GM13976 (cell line): ENCODE data around the gene PACSIN1.

Experiments used
- DNase-seq: peaks from one replicate; pipeline ENCODE4 v3.0.0; 2012; ENCODE audit warnings: low spot score
- in situ Hi-C: fragments of 300-500 bp; cut with MboI; formaldehyde crosslinking; loops from one replicate; pipeline ENCODE4 v1.12.0; 2022; ENCODE audit warnings: low sequenced_read_pairs, mixed read lengths, inconsistent platforms; ENCODE audit not compliant: unreplicated experiment
- TF ChIP-seq, protein P1 (sequence below): IDR thresholded peaks from 2 replicates; pipeline ENCODE4 v1.5.1; 2012; ENCODE audit warnings: borderline replicate concordance, mild to moderate bottlenecking; ENCODE audit not compliant: insufficient read depth; ENCODE audit errors: extremely low read depth, missing control alignments, control extremely low read depth

Gene PACSIN1

DNA sequence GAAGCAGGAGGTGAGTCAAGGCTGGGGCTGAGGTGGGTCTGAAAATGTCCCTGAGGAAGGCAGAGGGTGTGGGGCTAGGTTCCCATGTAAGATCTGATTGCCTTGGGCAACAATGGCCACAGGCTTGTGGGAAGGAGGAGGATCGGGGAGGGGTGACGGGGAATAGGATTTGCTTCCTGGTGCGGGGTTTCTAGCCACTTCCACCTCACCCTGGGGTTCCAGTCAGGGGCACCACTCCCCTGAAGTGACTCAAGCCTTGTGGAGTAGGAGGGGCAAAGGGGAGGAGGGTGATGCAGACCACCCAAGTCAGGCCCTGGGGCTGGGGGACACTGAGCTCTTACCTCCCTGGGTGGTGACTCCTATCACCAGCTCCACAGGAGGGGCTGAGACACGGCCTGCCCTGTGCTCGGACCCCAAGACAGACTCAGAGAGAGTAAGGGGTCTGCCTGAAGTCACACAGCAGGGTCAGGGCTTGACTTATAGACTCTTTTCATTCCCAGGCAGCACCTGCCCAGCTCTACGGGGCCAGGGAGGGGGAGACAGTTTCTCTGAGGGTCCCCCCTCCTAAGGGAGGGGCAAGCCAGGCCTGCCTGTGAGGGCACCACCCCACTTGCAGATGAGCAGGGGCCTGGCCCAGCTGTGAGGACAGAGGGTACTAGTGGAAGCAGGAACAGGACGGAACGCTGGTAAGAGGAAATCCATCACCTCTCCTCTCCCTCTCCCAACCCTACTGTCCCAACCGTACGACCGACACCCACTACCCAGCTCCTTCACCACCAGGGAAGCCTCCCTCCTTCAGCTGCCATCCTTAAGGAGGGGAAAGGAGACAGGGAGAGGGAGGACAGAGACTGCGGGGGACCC, 102.7 kb downstream of the PACSIN1 start:
- no peak for DNase-seq
- TF ChIP-seq, protein P1, sequence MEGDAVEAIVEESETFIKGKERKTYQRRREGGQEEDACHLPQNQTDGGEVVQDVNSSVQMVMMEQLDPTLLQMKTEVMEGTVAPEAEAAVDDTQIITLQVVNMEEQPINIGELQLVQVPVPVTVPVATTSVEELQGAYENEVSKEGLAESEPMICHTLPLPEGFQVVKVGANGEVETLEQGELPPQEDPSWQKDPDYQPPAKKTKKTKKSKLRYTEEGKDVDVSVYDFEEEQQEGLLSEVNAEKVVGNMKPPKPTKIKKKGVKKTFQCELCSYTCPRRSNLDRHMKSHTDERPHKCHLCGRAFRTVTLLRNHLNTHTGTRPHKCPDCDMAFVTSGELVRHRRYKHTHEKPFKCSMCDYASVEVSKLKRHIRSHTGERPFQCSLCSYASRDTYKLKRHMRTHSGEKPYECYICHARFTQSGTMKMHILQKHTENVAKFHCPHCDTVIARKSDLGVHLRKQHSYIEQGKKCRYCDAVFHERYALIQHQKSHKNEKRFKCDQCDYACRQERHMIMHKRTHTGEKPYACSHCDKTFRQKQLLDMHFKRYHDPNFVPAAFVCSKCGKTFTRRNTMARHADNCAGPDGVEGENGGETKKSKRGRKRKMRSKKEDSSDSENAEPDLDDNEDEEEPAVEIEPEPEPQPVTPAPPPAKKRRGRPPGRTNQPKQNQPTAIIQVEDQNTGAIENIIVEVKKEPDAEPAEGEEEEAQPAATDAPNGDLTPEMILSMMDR, result no peak
- in situ Hi-C loops, result no loop called here

DNA sequence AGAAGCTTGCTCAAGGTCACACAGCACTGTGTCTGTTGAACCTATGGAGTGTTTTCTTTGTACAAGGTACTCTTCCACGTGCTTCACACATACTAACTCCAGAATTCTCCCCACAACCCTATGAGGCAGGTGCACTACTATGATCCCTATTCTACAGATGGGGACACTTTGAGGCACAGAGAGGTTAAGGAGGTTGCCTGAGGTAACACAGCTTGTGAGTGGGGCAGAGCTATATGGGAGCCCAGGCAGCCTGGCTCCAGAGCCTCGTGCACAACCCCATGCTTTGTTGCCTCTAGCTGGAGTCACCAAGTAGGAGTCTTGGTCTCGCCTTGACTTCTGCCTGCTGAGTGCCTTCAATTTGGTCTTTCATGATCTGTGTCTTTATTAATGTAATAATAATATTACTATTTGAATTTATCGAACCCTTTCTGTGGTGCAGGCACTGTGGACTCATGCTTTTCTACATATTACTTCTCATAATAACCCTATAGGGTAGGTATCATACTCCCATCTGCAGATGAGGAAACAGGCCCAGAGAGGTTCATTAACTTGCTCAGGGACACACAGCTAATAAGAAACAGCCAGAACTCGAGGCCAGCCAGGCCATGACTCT, 103.6 kb downstream of the PACSIN1 start:
- in situ Hi-C loops, result no loop called here

DNA sequence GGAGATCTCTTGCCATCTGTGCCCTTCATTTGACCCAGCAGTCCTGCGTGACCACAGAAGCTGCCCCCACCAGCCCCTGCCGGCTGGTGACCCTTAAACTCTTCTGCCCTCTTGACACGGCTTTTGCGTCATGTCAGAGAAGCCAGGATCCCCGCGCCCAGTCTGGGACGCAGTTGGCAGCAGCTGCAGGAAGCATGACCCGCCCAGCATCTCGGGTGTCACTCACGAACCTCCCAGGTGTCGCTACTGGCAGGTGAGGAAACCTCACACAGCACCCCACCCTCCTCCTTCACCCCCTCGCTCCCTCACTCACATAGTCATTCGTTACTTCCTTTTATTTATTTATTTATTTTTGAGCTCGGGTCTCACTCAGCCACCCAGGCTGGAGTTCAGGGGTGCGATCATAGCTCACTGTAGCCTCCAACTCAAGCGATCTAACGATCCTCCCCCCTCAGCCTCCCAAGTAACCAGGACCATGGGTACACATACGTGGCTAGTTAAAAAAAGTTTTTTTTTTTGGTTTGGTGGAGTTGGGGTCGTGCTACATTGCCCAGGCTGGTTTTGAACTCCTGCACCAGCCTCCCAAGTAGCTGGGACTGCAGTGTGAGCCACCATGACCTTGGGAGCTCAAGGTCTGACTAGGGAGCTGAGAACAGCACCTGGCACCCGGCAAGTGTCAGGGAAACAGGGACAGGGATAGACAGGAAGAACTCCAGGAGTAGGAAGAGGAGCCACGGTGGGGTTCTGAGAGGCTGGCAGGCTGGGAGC, 104.4 kb downstream of the PACSIN1 start:
- no peak for DNase-seq
- TF ChIP-seq, protein P1, result no peak
- in situ Hi-C loops, result no loop called here

More for the DNA sequence above, 103.6 kb downstream of the PACSIN1 start:
- DNase-seq, result no peak
- TF ChIP-seq, protein P1, result no peak

DNA sequence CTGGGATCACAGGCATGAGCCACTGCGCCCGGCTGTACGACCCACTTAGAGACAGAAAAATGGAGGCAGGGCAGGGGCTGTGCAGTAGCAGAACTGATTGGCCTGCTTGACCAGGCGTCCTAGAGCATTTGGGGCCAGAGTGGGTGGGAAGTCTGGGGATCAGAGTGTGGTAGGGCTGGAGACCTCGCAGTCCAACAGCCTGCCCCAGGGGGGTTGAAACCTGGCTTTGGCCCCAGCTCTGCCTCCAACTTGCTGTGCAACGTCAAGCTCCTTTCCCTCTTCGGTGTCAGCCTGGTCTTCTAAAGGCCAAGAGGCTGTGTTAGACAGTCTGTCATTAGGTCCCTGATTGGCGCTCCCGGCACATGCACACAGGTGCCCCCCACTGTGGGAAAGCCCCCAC, 105.5 kb downstream of the PACSIN1 start:
- DNase-seq, result no peak
- in situ Hi-C loops, result no loop called here
- TF ChIP-seq, protein P1, result no peak

DNA sequence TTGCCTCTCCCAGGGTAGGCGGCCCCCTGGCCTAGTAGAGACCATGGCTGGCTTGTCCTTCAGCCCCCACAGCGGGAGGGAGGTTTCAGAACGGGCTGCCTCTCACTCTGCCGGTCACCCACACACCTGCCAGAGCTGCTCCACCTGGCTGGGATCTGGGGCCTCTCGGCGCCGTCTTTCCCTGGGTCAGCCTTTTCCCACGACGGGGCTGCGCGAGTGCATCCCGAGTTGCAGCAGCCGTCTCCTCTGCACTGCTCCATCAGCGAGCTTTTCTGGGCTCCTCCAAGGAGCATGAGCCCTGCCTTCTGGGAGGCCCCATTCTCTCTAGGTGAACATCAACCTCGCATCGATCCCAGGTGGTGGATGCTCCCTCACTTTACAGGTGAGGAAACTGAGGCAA, 106.1 kb downstream of the PACSIN1 start:
- in situ Hi-C loops, result no loop called here
- TF ChIP-seq, protein P1, result no peak
- DNase-seq, result no peak

DNA sequence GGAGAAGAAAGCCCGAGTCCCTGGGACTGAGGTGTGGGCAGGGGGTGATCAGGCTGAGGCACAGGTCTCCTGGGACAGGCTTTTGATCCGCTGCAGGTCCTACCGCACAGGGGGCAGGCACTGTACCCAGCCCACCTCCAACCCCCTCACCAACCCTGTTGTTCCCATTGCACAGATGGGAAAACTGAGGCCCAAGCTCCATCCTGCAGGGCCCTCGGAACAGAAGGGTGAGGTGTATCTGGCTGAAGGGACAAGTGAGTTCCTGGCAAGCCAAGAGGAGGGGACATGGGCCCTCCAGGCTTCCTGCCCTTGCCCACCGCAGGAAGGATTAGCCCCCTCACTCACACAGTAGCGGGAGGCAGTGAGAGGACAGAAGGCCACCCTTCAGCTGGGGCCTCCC, 106.7 kb downstream of the PACSIN1 start:
- in situ Hi-C loops, result no loop called here
- DNase-seq, result peak; percentile 25
- TF ChIP-seq, protein P1, result no peak
